Spinal cord (tissue), 10 donors: ENCODE measurements around the gene TBC1D22A. TPM values are rescaled to one million over a fixed set of nuclear protein-coding genes. Genes with fewer than 3 reads are reported as not detected.

Source experiments
- DNase-seq, 6 donors: peaks; one replicate each; pipeline versions ENCODE4 v3.0.0 to v3.0.0-alpha.2; 2013 to 2015; ENCODE audit warnings: low spot score in 6 of 6, low read depth in 4 of 6
- H3K27ac ChIP-seq: one replicate; pipeline ENCODE4 v1.5.1; 2013; ENCODE audit warnings: low read depth, low read length, control low read depth
- H3K27me3 ChIP-seq: one replicate; pipeline ENCODE4 v1.6.1; 2013; ENCODE audit warnings: low read length; ENCODE audit not compliant: control insufficient read depth, insufficient read depth
- H3K36me3 ChIP-seq: one replicate; pipeline ENCODE4 v1.6.1; 2013; ENCODE audit warnings: low read length; ENCODE audit not compliant: control insufficient read depth, insufficient read depth
- H3K4me1 ChIP-seq: one replicate; pipeline ENCODE4 v1.6.1; 2013; ENCODE audit warnings: low read length; ENCODE audit not compliant: control insufficient read depth, insufficient read depth
- H3K4me3 ChIP-seq: one replicate; pipeline ENCODE4 v1.5.1; 2013; ENCODE audit warnings: low read depth, low read length, control low read depth
- H3K9me3 ChIP-seq: one replicate; pipeline ENCODE4 v1.6.1; 2013; ENCODE audit warnings: low read length; ENCODE audit not compliant: control insufficient read depth, insufficient read depth
- WGBS: methylation state at CpG from one replicate; pipeline ENCODE4 v1.1.5; 2013; ENCODE audit warnings: missing lambda C conversion rate; ENCODE audit not compliant: insufficient coverage; 5-methylcytosine and 5-hydroxymethylcytosine counted together
- polyA plus RNA-seq, 2 donors: library from polyadenylated mRNA; unstranded; fragments of 120-200 nt; gene quantifications; one replicate each; pipeline ENCODE4 v1.2.1, GENCODE V29; 2013; ENCODE audit not compliant: insufficient read length in 2 of 2
- total RNA-seq, 2 donors: library from RNA; depleted of rRNA in 1 of 2; stranded (reverse); fragments of 120-200 nt in 1 of 2; fragments of >200 nt in 1 of 2; gene quantifications; one replicate each; pipeline versions ENCODE4 v1.2.3 to v1.2.4, GENCODE V29; 2013 to 2014
- donor health status: healthy.

Gene TBC1D22A
- total and polyA plus RNA-seq, 4 donors, result 7.1 to 14.6 (median 10.8) TPM

GRCh38 chr22:47194476-47195155, 432.2 kb downstream of the TBC1D22A start:
- peaks cover 33% of the 10 kb centered on the region for H3K4me1 ChIP-seq
- no peaks in the 10 kb centered on the region for H3K27me3 ChIP-seq
- H3K4me3 ChIP-seq, result no peak overlapping the region
- peaks cover 3% of the 10 kb centered on the region for H3K36me3 ChIP-seq
- WGBS, result 97% methylated on average over 2 of the region's 6 CpGs
- DNase-seq, result no peak
- no peaks in the 10 kb centered on the region for H3K9me3 ChIP-seq
- no peak overlapping the region for H3K27ac ChIP-seq

- Histone ChIP-seq H3K4me1 (peaks cover 34% of the 10 kb centered on the region), H3K36me3 (peaks cover 2% of the 10 kb centered on the region), H3K4me3 (no peak overlapping the region), H3K27me3 (no peaks in the 10 kb centered on the region), H3K9me3 (no peaks in the 10 kb centered on the region), H3K27ac (no peak overlapping the region)
- no peak for DNase-seq
- WGBS, result 96% methylated on average over 8 of the region's 9 CpGs
Measured at GRCh38 chr22:47195156-47195483, 432.7 kb downstream of the TBC1D22A start.

GRCh38 chr22:47195484-47196165, 433.2 kb downstream of the TBC1D22A start:
- Histone ChIP-seq H3K27me3 (no peaks in the 10 kb centered on the region), H3K27ac (no peak overlapping the region), H3K36me3 (no peaks in the 10 kb centered on the region), H3K4me3 (no peak overlapping the region), H3K9me3 (no peaks in the 10 kb centered on the region), H3K4me1 (peaks cover 39% of the 10 kb centered on the region)
- peak in 1 of 6 donors; percentile 31 for DNase-seq
- WGBS, result 77% methylated on average over 11 of the region's 15 CpGs

- Histone ChIP-seq H3K4me3 (no peak overlapping the region), H3K4me1 (peaks cover 40% of the 10 kb centered on the region), H3K9me3 (no peaks in the 10 kb centered on the region), H3K36me3 (no peaks in the 10 kb centered on the region), H3K27me3 (no peaks in the 10 kb centered on the region), H3K27ac (no peak overlapping the region)
- no peak for DNase-seq
- 92% methylated on average over 5 of the region's 5 CpGs for WGBS
Measured at GRCh38 chr22:47196166-47196849, 433.9 kb downstream of the TBC1D22A start.

GRCh38 chr22:47196881-47197772, 434.7 kb downstream of the TBC1D22A start:
- WGBS, result 74% methylated on average over 27 of the region's 27 CpGs
- peak in 1 of 6 donors; percentile 75 for DNase-seq

GRCh38 chr22:47197773-47198500, 435.5 kb downstream of the TBC1D22A start:
- no peaks in the 10 kb centered on the region for H3K36me3 ChIP-seq
- no peaks in the 10 kb centered on the region for H3K9me3 ChIP-seq
- H3K4me1 ChIP-seq, result peaks cover 28% of the 10 kb centered on the region
- no peak overlapping the region for H3K27ac ChIP-seq
- WGBS, result 75% methylated on average over 24 of the region's 25 CpGs
- H3K27me3 ChIP-seq, result no peaks in the 10 kb centered on the region
- H3K4me3 ChIP-seq, result no peak overlapping the region
- no peak for DNase-seq

More at GRCh38 chr22:47196881-47197772, 434.7 kb downstream of the TBC1D22A start:
- no peak overlapping the region for H3K27ac ChIP-seq
- H3K4me1 ChIP-seq, result peaks cover 35% of the 10 kb centered on the region
- no peaks in the 10 kb centered on the region for H3K27me3 ChIP-seq
- H3K4me3 ChIP-seq, result no peak overlapping the region
- H3K36me3 ChIP-seq, result no peaks in the 10 kb centered on the region
- H3K9me3 ChIP-seq, result no peaks in the 10 kb centered on the region

GRCh38 chr22:47198801-47199251, 436.4 kb downstream of the TBC1D22A start:
- WGBS, result 95% methylated on average over 19 of the region's 19 CpGs
- Histone ChIP-seq H3K36me3 (no peaks in the 10 kb centered on the region), H3K27me3 (no peaks in the 10 kb centered on the region), H3K27ac (no peak overlapping the region), H3K4me3 (no peak overlapping the region), H3K4me1 (peaks cover 28% of the 10 kb centered on the region), H3K9me3 (no peaks in the 10 kb centered on the region)
- no peak for DNase-seq

- H3K4me3 ChIP-seq, result no peak overlapping the region
- H3K27ac ChIP-seq, result no peak overlapping the region
- H3K9me3 ChIP-seq, result no peaks in the 10 kb centered on the region
- H3K4me1 ChIP-seq, result peaks cover 28% of the 10 kb centered on the region
- no peaks in the 10 kb centered on the region for H3K36me3 ChIP-seq
- DNase-seq, result no peak
- no peaks in the 10 kb centered on the region for H3K27me3 ChIP-seq
- 93% methylated on average over 32 of the region's 33 CpGs for WGBS
Measured at GRCh38 chr22:47199261-47199978, 437.0 kb downstream of the TBC1D22A start.
